SJSA1 (cell line): ENCODE results near the gene SQOR. TPM values are rescaled to one million over a fixed set of nuclear protein-coding genes. Genes with fewer than 3 reads are reported as not detected.

Source experiments
- DNase-seq, 2 experiments: peaks; one replicate each; pipeline ENCODE4 v3.0.0-alpha.2; 2015 to 2020; ENCODE audit warnings: low spot score in 2 of 2, low read depth in 1 of 2
- H3K27ac ChIP-seq: fragments of 250-450 bp; sonication (Bioruptor Pico); 2 replicates; pipeline ENCODE4 v1.5.1; 2020; ENCODE audit warnings: mild to moderate bottlenecking, moderate library complexity
- H3K27me3 ChIP-seq: fragments of 250-450 bp; sonication (Bioruptor Pico); replicated peaks from 2 replicates; pipeline ENCODE4 v1.5.1; 2020; ENCODE audit warnings: mild to moderate bottlenecking, moderate library complexity
- H3K36me3 ChIP-seq: fragments of 250-450 bp; sonication (Bioruptor Pico); 2 replicates; pipeline ENCODE4 v1.5.1; 2020; ENCODE audit warnings: mild to moderate bottlenecking
- H3K4me1 ChIP-seq: fragments of 250-450 bp; sonication (Bioruptor Pico); replicated peaks from 2 replicates; pipeline ENCODE4 v1.6.1; 2021; ENCODE audit warnings: mild to moderate bottlenecking
- H3K4me3 ChIP-seq: fragments of 250-450 bp; sonication (Bioruptor Pico); 2 replicates; pipeline ENCODE4 v1.5.1; 2020; ENCODE audit warnings: mild to moderate bottlenecking
- H3K9me3 ChIP-seq: fragments of 250-450 bp; sonication (Bioruptor Pico); replicated peaks from 2 replicates; pipeline ENCODE4 v1.5.1; 2020; ENCODE audit warnings: mild to moderate bottlenecking
- total RNA-seq: library from RNA; depleted of rRNA; stranded (reverse); fragments of >200 nt; shearing (Covaris generic); gene quantifications from 2 replicates; pipeline ENCODE4 v1.2.3, GENCODE V29; 2014; rRNA removed

Gene SQOR
- total RNA-seq, 1 experiment from 2014 or later, result 4.7 TPM

DNA sequence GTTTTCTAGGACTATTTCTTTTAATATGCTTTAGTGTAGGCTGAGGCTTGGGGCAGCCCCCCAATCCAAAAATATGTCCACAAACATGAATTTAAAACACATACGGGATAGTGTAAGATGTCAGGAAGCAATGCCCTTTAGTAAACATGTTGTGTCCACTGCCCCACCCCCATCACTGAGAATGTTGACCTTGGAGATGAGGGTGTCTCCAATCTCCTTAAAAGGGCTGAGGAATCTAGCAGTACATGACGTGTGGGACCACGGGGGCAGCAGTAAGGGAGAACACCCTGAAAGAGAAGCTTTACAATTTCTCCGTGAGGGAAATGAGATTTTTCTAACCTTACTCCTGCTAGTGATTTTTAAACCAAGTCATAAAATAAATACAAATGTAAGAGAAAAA is 84.7 kb downstream of the SQOR start:
- H3K4me3 ChIP-seq, result no peak overlapping the region
- no peaks in the 10 kb centered on the region for H3K27me3 ChIP-seq
- no peak overlapping the region for H3K27ac ChIP-seq
- no peaks in the 10 kb centered on the region for H3K36me3 ChIP-seq
- DNase-seq, result no peak
- no peaks in the 10 kb centered on the region for H3K4me1 ChIP-seq
- no peaks in the 10 kb centered on the region for H3K9me3 ChIP-seq

DNA sequence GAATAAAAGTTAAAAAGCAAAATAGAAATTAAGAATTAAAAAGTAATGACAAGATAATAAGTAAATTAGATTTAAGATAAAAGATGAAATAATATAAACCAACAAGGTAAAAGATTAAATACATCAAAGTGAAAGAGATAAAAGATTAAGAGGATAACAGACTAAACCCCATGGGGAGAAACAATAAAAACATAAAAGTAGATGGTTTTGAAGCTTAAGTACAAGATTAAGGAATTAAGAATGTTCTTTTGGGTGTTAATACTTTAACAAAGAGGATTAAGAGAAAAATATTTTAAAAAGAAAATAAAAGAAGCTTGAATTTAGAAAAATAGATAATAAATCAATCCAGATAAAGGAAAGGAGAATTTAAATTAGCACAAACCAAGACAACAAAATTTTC is 85.4 kb downstream of the SQOR start:
- no peaks in the 10 kb centered on the region for H3K36me3 ChIP-seq
- H3K4me1 ChIP-seq, result no peaks in the 10 kb centered on the region
- no peak overlapping the region for H3K27ac ChIP-seq
- no peaks in the 10 kb centered on the region for H3K9me3 ChIP-seq
- no peaks in the 10 kb centered on the region for H3K27me3 ChIP-seq
- DNase-seq, result no peak
- no peak overlapping the region for H3K4me3 ChIP-seq

DNA sequence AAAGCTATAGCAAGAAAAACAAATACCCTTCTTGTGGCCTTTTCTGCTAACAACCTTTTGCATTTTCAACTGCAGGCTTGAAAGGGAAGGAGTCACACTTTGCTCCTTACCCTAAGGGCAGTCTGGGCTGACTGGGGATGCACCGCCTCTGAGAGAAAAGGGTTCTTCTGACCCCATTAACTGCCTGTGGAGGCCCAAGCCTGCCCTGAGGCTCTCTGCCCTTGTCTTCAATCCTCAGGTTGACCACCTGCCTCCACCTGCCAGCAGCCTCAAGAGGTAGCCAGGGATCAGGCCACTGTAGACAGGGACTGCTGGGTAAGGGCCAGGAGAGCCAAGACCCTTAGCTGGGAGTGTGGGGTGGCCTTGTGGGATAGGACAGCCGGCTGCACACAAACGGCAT is 93.8 kb downstream of the SQOR start:
- Histone ChIP-seq H3K4me1 (no peaks in the 10 kb centered on the region), H3K9me3 (no peaks in the 10 kb centered on the region), H3K27ac (no peak overlapping the region), H3K4me3 (no peak overlapping the region), H3K36me3 (no peaks in the 10 kb centered on the region), H3K27me3 (no peaks in the 10 kb centered on the region)
- DNase-seq, result no peak

DNA sequence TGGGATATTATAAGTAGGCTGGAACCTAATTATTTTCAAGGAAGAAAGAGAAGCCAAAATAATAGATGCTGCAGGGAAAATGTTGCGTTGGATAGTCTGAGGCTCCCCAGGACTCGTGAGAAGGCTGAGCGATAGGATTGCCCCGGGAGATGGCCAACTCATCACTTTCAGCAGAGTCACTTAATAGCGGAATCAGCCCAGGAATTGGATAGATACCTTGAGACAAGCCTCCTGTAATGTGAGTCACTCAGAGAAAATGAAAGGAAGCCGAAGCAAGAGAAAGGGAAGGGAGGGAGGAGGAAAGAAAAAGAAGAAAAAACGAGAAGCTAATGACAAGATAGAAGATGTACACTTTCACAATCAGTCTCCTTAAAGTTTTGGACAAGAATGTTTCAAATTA is 94.3 kb downstream of the SQOR start:
- Histone ChIP-seq H3K4me1 (no peaks in the 10 kb centered on the region), H3K27me3 (no peaks in the 10 kb centered on the region), H3K4me3 (no peak overlapping the region), H3K9me3 (no peaks in the 10 kb centered on the region), H3K27ac (no peak overlapping the region), H3K36me3 (no peaks in the 10 kb centered on the region)
- DNase-seq, result no peak

DNA sequence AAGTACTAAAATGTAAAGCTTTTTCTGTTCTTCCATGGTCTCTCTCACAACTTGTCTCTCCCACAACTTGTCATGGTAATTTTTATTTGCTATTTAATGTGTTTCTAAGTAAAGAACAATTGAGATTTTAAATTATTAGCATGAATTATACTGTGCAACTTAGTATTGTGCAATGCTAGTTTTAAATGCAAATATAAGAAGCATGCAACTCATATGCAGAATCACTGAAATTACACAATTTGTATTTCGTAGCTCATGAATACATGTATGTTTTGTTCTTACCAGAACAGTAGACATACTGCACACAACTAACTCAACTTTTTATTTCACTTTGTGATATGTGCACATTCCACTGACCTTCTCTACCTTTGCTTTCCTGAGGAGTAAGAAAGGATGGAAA is 96.5 kb downstream of the SQOR start:
- no peaks in the 10 kb centered on the region for H3K9me3 ChIP-seq
- no peak overlapping the region for H3K27ac ChIP-seq
- H3K36me3 ChIP-seq, result no peaks in the 10 kb centered on the region
- H3K4me1 ChIP-seq, result no peaks in the 10 kb centered on the region
- no peak for DNase-seq
- no peaks in the 10 kb centered on the region for H3K27me3 ChIP-seq
- no peak overlapping the region for H3K4me3 ChIP-seq

DNA sequence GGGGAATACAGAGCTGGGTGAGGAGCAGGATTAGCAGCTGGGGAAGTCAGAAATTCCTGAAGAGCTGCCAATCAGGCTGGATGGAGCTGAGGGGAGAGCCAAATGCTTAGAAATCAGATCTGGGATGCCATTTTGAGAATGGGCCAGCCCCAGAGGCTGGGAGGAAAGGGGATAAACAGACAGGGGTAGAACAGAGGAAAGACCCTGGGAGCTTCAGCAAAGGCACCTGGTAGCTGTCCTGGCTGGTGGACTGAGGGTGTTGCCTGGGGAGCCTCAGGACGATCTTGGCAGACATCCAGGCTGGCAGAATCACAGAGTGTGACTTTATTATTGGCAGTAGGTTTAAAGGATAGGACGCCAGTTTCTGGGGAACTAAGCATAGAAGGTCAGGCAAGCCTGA is 97.8 kb downstream of the SQOR start:
- H3K4me1 ChIP-seq, result no peaks in the 10 kb centered on the region
- no peaks in the 10 kb centered on the region for H3K36me3 ChIP-seq
- H3K9me3 ChIP-seq, result no peaks in the 10 kb centered on the region
- no peaks in the 10 kb centered on the region for H3K27me3 ChIP-seq
- no peak overlapping the region for H3K4me3 ChIP-seq
- DNase-seq, result no peak
- no peak overlapping the region for H3K27ac ChIP-seq

DNA sequence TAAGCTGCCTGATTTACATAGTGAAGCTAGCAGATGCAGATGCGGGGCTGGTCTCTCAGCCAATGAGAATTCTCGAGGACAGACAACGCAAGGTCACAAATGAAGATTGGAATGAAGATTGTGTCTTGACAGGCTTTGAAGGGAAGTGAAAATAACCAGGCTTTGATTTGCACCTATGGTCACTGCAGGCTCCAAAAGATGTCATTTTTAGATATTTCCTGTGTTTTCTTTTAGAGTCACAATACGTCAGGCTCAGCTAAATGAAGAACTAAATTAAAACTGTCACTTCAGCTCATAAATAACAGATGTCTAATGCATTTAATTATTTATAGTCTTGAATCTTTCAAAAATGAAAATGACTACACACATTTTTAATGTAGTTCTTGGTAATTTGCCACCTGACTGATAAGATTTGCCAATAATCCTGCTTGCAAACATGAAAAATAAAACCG is 99.5 kb downstream of the SQOR start:
- no peaks in the 10 kb centered on the region for H3K4me1 ChIP-seq
- no peaks in the 10 kb centered on the region for H3K36me3 ChIP-seq
- no peak overlapping the region for H3K4me3 ChIP-seq
- H3K27ac ChIP-seq, result no peak overlapping the region
- no peak for DNase-seq
- no peaks in the 10 kb centered on the region for H3K9me3 ChIP-seq
- no peaks in the 10 kb centered on the region for H3K27me3 ChIP-seq

Other genes with a start within 250 kb of the SQOR start
- gene SLC30A4, start 112.3 kb upstream of the SQOR start, total RNA-seq, result 3.7 and 5.8 TPM in 2 replicates
- 83.1 and 92.2 TPM in 2 replicates for gene BLOC1S6, start 47.6 kb upstream of the SQOR start, total RNA-seq